ENCODE measurements around the gene PHTF2.

PHTF2 gene

GRCh38 chr7:78002715-78003114, 204.1 kb downstream of the PHTF2 start:
- no peak for DNase-seq

- no peak for DNase-seq
Measured at GRCh38 chr7:78006063-78006755, 207.6 kb downstream of the PHTF2 start.
